ENCODE data around the gene PLA2G12B.

Gene PLA2G12B

DNA sequence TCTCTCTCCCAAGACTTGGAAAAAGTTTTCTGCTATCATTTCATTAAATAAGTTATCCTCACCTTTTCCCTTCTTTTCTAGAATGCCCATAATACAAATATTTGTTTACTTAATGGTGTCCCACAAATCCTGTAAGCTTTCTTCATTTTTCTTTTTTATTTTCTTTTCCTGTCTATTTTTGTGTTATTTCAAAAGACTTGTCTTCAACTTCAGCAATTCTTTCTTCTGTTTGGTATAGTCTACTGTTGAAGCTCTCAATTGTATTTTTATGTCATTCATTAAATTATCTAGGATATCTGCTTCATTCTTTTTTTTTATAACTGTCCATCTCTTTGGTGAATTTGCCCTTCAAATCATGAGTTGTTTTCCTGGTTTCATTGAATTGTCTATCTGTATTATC is 25.1 kb upstream of the PLA2G12B start:
- no peak for DNase-seq (ENCODE audit: insufficient read length, low spot score)
- TF ChIP-seq POU2F2 (IDR thresholded peaks at IDR 0.05; ENCODE audit: low read depth, low read length) (no peak), POLR2A (IDR thresholded peaks at IDR 0.05; ENCODE audit: low read depth, low read length) (no peak), SPI1 (IDR thresholded peaks at IDR 0.05; ENCODE audit: low read depth, low read length) (no peak), POLR2AphosphoS5 (IDR thresholded peaks at IDR 0.05; ENCODE audit: low read depth, low read length) (no peak), PAX5 (IDR thresholded peaks at IDR 0.05; ENCODE audit: insufficient read depth, low read length, severe bottlenecking) (no peak), TAF1 (IDR thresholded peaks at IDR 0.05; ENCODE audit: low read depth, low read length) (no peak)
- no peak for FAIRE-seq

DNA sequence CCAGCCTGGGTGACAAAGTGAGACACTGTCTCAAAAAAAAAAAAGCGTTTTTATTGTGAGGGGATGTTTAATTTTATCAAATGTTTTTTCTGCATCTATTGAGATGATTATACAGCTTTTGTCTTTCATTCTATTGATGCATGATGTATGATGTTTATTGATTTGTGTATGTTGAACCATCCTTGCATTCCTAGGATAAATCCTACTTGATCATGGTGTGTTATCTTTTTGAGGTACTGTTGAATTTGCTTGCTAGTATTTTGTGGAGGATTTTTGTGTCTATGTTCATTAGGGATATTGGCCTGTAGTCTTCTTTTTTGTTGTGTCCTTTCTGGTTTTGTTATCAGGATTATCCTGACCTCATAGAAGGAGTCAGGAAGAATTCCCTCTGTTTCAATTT is 22.3 kb upstream of the PLA2G12B start:
- DNase-seq (ENCODE audit: insufficient read length, low spot score) (no peak), FAIRE-seq (no peak)
- TF ChIP-seq SPI1 (IDR thresholded peaks at IDR 0.05; ENCODE audit: low read depth, low read length) (no peak), PAX5 (IDR thresholded peaks at IDR 0.05; ENCODE audit: insufficient read depth, low read length, severe bottlenecking) (no peak), POLR2A (IDR thresholded peaks at IDR 0.05; ENCODE audit: low read depth, low read length) (no peak), TAF1 (IDR thresholded peaks at IDR 0.05; ENCODE audit: low read depth, low read length) (no peak), POU2F2 (IDR thresholded peaks at IDR 0.05; ENCODE audit: low read depth, low read length) (no peak), POLR2AphosphoS5 (IDR thresholded peaks at IDR 0.05; ENCODE audit: low read depth, low read length) (no peak)

DNA sequence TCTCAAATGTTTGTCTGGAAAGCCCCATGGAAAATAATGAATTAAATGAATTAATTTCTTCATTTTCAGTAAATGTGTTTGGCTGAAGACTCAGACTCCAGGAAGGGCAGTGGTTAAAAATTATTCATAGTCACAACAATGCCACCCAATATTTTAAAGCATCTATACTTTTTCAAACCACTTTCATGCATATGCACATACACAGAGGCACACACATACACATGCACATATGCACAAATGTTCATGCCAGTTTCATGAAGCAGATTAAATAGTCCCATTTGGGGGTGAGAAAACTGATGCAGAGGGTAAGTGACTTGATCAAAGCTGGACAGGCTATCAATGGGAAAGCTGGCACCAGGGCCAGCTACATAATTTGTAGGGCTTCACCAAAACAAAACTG is 1.4 kb upstream of the PLA2G12B start:
- TF ChIP-seq PAX5 (IDR thresholded peaks at IDR 0.05; ENCODE audit: insufficient read depth, low read length, severe bottlenecking) (no peak), POLR2AphosphoS5 (IDR thresholded peaks at IDR 0.05; ENCODE audit: low read depth, low read length) (no peak), POLR2A (IDR thresholded peaks at IDR 0.05; ENCODE audit: low read depth, low read length) (no peak), POU2F2 (IDR thresholded peaks at IDR 0.05; ENCODE audit: low read depth, low read length) (no peak), SPI1 (IDR thresholded peaks at IDR 0.05; ENCODE audit: low read depth, low read length) (no peak), TAF1 (IDR thresholded peaks at IDR 0.05; ENCODE audit: low read depth, low read length) (no peak)
- DNase-seq (ENCODE audit: insufficient read length, low spot score): no peak
- no peak for FAIRE-seq

DNA sequence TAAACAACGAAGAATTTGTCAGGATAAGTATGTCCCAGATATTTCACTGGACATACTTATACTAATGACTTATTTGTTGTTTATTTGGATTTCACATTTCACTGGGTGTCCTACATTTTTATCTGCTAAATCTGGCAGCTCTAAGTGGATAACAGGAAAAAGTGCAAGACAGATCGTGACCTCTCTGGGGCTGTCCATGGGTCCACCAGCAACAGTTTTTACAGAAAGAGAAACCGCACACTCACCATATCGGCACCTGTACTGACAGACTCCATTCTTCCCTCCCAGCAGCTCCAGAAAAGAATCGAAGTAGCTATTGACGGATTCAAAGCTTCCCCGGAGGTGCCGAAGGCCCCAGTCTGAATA is 393 bp downstream of the PLA2G12B start:
- FAIRE-seq: no peak
- DNase-seq (ENCODE audit: insufficient read length, low spot score): no peak

DNA sequence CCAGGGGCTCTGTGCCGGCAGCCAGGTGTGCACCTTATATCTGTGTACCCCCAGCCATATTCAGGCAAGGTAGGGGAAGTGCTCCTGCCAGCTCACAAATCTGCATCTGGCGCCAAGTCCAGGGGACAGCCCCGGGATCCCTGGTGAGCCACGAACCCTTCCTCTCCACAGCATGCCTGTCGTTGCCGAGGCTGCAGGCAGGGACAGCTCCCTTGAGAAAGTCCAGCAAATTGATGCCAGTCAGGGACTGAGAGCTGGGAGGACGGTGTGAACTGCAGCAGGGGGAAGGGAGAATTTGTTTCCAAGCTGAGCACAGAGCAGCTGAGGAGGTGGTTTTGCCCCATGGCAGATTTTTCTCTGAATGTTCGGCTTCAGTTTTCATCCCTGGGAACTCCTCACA is 919 bp downstream of the PLA2G12B start:
- FAIRE-seq (no peak), DNase-seq (ENCODE audit: insufficient read length, low spot score) (no peak)
- no peak for TF ChIP-seq POU2F2 (IDR thresholded peaks at IDR 0.05; ENCODE audit: low read depth, low read length)
- TF ChIP-seq PAX5 (IDR thresholded peaks at IDR 0.05; ENCODE audit: insufficient read depth, low read length, severe bottlenecking): no peak
- TF ChIP-seq POLR2A (IDR thresholded peaks at IDR 0.05; ENCODE audit: low read depth, low read length): no peak
- no peak for TF ChIP-seq POLR2AphosphoS5 (IDR thresholded peaks at IDR 0.05; ENCODE audit: low read depth, low read length)
- TF ChIP-seq TAF1 (IDR thresholded peaks at IDR 0.05; ENCODE audit: low read depth, low read length): no peak
- no peak for TF ChIP-seq SPI1 (IDR thresholded peaks at IDR 0.05; ENCODE audit: low read depth, low read length)

More for the DNA sequence above, 393 bp downstream of the PLA2G12B start:
- TF ChIP-seq POLR2A (IDR thresholded peaks at IDR 0.05; ENCODE audit: low read depth, low read length): no peak
- TF ChIP-seq POU2F2 (IDR thresholded peaks at IDR 0.05; ENCODE audit: low read depth, low read length): no peak
- no peak for TF ChIP-seq POLR2AphosphoS5 (IDR thresholded peaks at IDR 0.05; ENCODE audit: low read depth, low read length)
- TF ChIP-seq TAF1 (IDR thresholded peaks at IDR 0.05; ENCODE audit: low read depth, low read length): no peak
- no peak for TF ChIP-seq PAX5 (IDR thresholded peaks at IDR 0.05; ENCODE audit: insufficient read depth, low read length, severe bottlenecking)
- TF ChIP-seq SPI1 (IDR thresholded peaks at IDR 0.05; ENCODE audit: low read depth, low read length): no peak

DNA sequence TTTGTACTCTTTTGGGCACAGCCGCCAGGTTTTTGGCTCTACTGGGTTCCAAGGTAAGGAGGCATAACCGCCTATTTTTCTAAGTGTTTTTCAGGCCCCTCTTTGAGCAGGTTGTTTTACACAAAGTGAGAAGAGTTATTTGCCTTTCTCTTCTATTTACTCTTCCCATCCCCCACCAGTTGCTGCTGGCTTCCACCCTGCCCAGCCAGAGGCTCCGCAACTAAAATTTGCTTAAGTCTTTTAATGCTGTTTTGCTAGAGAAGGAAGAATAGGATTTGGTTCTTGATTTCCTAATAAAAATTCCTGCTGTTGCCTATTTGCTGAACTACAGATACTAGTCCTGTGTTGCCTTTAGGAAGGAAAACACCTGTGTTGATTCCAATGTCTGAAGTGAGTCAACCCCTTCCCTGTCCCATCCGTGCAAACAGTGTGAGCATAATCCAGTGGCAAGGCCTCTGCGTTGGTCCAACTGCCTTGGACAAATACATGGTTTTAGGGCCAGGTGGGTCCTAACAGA is 1.9 kb downstream of the PLA2G12B start:
- TF ChIP-seq TAF1 (IDR thresholded peaks at IDR 0.05; ENCODE audit: low read depth, low read length) (no peak), PAX5 (IDR thresholded peaks at IDR 0.05; ENCODE audit: insufficient read depth, low read length, severe bottlenecking) (no peak), SPI1 (IDR thresholded peaks at IDR 0.05; ENCODE audit: low read depth, low read length) (no peak), POU2F2 (IDR thresholded peaks at IDR 0.05; ENCODE audit: low read depth, low read length) (no peak), POLR2AphosphoS5 (IDR thresholded peaks at IDR 0.05; ENCODE audit: low read depth, low read length) (no peak), POLR2A (IDR thresholded peaks at IDR 0.05; ENCODE audit: low read depth, low read length) (no peak)
- DNase-seq (ENCODE audit: insufficient read length, low spot score) (no peak), FAIRE-seq (no peak)

DNA sequence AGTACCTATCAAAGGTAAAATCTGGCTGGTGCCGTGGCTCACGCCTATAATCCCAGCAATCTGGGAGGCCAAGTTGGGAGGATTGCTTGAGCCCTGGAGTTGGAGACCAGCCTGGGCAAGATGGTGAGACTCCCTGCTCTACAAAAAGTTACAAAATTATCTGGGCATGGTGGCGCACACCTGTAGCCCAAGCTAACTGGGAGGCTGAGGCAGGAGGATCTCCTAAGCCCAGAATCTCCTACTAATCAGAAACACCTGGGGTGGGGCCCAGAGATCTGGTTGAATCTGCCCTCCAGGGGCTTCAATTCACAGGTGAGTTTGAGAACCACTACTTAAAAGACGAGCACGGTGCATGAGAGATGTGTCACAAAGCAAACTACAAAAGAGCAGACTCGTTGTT is 2.4 kb downstream of the PLA2G12B start:
- no peak for DNase-seq (ENCODE audit: insufficient read length, low spot score)
- TF ChIP-seq POU2F2 (IDR thresholded peaks at IDR 0.05; ENCODE audit: low read depth, low read length) (no peak), SPI1 (IDR thresholded peaks at IDR 0.05; ENCODE audit: low read depth, low read length) (no peak), PAX5 (IDR thresholded peaks at IDR 0.05; ENCODE audit: insufficient read depth, low read length, severe bottlenecking) (no peak), POLR2AphosphoS5 (IDR thresholded peaks at IDR 0.05; ENCODE audit: low read depth, low read length) (no peak), POLR2A (IDR thresholded peaks at IDR 0.05; ENCODE audit: low read depth, low read length) (no peak), TAF1 (IDR thresholded peaks at IDR 0.05; ENCODE audit: low read depth, low read length) (no peak)
- no peak for FAIRE-seq

DNA sequence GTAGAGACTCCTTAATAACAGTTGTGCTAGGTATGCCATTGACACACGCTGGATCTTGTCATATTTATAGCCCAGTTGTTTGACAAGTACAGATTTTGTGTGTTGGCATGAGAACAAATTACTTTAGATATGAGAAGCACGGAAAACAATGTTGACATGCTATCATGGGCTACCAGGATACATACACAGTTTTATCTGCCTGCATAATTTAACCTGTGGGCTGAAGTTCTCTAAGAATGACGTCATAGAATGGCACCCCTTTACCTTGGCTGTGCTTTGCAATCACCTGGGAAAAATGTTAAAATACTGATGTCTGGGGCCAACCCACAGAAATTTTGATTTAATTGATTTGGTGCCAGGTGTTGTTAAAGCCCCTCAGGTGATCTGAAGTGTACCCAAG is 2.8 kb downstream of the PLA2G12B start:
- TF ChIP-seq POU2F2 (IDR thresholded peaks at IDR 0.05; ENCODE audit: low read depth, low read length) (no peak), POLR2AphosphoS5 (IDR thresholded peaks at IDR 0.05; ENCODE audit: low read depth, low read length) (no peak), PAX5 (IDR thresholded peaks at IDR 0.05; ENCODE audit: insufficient read depth, low read length, severe bottlenecking) (no peak), SPI1 (IDR thresholded peaks at IDR 0.05; ENCODE audit: low read depth, low read length) (no peak), TAF1 (IDR thresholded peaks at IDR 0.05; ENCODE audit: low read depth, low read length) (no peak), POLR2A (IDR thresholded peaks at IDR 0.05; ENCODE audit: low read depth, low read length) (no peak)
- DNase-seq (ENCODE audit: insufficient read length, low spot score): no peak
- no peak for FAIRE-seq

DNA sequence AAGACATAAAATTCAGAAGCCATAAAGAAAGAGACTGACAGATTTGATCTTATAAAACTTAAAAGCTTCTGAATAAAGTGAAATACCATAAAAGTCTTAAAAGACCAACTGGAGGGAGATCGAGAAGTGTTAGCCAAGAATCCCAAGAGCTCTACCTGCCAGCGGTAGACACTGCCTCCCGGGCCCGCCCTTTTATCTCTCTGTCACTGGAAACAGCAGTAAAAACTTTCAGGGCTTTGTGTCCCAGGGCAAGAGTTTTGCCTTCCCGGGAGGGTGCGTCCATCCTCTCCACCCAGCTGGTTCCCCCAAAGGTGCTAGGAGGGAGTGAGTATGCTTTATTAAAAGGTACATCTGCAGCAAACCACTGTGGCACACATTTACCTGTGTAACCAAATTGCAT is 5.8 kb downstream of the PLA2G12B start:
- TF ChIP-seq TAF1 (IDR thresholded peaks at IDR 0.05; ENCODE audit: low read depth, low read length) (no peak), PAX5 (IDR thresholded peaks at IDR 0.05; ENCODE audit: insufficient read depth, low read length, severe bottlenecking) (no peak), SPI1 (IDR thresholded peaks at IDR 0.05; ENCODE audit: low read depth, low read length) (no peak), POLR2A (IDR thresholded peaks at IDR 0.05; ENCODE audit: low read depth, low read length) (no peak), POU2F2 (IDR thresholded peaks at IDR 0.05; ENCODE audit: low read depth, low read length) (no peak), POLR2AphosphoS5 (IDR thresholded peaks at IDR 0.05; ENCODE audit: low read depth, low read length) (no peak)
- DNase-seq (ENCODE audit: insufficient read length, low spot score): no peak
- FAIRE-seq: no peak

DNA sequence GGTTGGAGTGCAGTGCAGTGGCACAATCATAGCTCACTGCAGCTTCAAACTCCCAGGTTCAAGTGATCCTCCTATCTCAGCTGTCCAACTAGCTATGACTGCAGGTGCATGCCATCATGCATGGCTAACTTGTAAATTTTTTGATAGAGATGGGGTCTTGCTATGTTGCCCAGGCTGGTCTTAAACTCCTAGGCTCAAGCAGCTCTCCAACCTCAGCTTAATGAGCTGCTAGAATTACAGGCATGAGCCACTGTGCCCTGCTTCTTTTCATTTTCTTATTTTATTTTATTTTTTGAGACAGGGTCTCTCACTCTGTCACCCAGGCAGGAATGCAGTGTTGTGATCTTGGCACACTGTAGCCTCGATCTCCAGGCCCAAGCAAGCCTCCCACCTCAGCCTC is 7.6 kb downstream of the PLA2G12B start:
- no peak for DNase-seq (ENCODE audit: insufficient read length, low spot score)
- TF ChIP-seq POU2F2 (IDR thresholded peaks at IDR 0.05; ENCODE audit: low read depth, low read length) (no peak), POLR2A (IDR thresholded peaks at IDR 0.05; ENCODE audit: low read depth, low read length) (no peak), TAF1 (IDR thresholded peaks at IDR 0.05; ENCODE audit: low read depth, low read length) (no peak), SPI1 (IDR thresholded peaks at IDR 0.05; ENCODE audit: low read depth, low read length) (no peak), PAX5 (IDR thresholded peaks at IDR 0.05; ENCODE audit: insufficient read depth, low read length, severe bottlenecking) (no peak), POLR2AphosphoS5 (IDR thresholded peaks at IDR 0.05; ENCODE audit: low read depth, low read length) (no peak)
- no peak for FAIRE-seq

Data from GM12891 (cell line).